GM23248 (cell line): ENCODE results near the gene CFAP299.

ENCODE experiments used
- EZH2 ChIP-seq: fragments of 200-600 bp; sonication (generic); IDR thresholded peaks from 2 replicates; pipeline ENCODE4 v1.6.1; 2018; ENCODE audit warnings: antibody characterized with exemption, mild to moderate bottlenecking; ENCODE audit not compliant: insufficient read depth, poor library complexity, severe bottlenecking
- EZH2phosphoT487 ChIP-seq: fragments of 200-600 bp; sonication (generic); IDR thresholded peaks from 2 replicates; pipeline ENCODE4 v1.6.1; 2018; ENCODE audit warnings: antibody characterized with exemption, moderate library complexity, mild to moderate bottlenecking, low read depth; ENCODE audit not compliant: insufficient read depth

DNA sequence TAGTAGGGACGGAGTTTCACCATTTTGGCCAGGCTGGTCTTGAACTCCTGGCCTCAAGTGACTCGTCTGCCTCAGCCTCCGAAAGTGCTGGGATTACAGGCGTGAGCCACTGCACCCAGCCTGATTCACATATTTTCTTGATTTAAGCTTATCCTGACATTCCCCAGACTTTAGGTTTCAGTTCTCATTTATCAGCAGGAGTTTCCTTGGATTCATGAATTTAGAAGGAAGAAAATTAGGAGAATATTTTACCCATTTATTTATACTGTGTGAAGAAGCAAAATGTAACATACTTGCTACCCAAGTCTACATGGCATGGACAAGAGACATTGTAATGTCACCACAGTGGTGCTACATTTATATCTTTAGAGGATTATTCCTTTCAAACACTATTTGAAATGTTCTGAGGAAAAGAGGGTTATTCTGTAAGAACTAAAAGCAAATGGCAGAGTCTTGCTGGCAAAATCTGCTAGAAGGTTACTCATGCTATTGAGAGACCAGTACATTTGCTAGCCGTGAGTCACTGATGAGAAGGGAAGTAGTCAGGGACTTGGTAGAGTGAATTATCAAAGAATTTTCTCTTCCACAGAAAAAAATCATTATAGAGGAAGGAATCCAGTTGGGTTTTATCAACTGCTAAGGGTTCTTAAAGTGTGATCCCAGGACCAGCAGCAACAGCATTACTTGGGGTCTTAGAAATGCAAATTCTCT is 26.1 kb upstream of the CFAP299 start:
- TF ChIP-seq EZH2 (no peak), EZH2phosphoT487 (no peak)
